ENCODE results near the gene SLC18A3.
A peak's percentile ranks its signal among the peaks of the same experiment; 100 is the strongest.

The SLC18A3 gene

GRCh38 chr10:49612513-49613164, 2.5 kb downstream of the SLC18A3 start:
- peak; percentile 46 for DNase-seq

GRCh38 chr10:49613165-49613881, 3.2 kb downstream of the SLC18A3 start:
- no peak for DNase-seq

DNA sequence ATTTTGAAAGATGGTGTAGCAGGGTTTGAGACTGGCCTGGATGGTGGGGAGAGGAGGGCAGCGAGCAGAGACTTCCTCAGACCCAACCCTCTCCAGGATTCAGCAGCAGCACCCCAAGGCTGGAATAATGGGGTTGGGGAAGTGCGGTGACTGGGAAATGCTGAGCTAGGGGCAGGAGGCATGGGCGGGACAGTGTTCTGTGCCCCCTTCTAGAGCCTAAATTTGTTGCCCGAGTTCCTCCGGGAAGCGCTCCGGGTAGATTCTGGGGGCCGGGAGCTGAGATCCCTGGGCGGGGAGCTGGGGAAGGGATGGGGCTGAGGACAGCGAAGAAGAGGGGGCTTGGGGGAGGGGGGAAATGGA, 3.8 kb downstream of the SLC18A3 start, which contains the start of gene CHAT:
Gene CHAT (plus strand): TSS at position 156 of the 360 bp plus-strand sequence. CDS start 153 bp downstream, at position 309.
- no peak for DNase-seq

GRCh38 chr10:49614242-49615198, 4.4 kb downstream of the SLC18A3 start:
- DNase-seq, result no peak

GRCh38 chr10:49615213-49615612, 5.1 kb downstream of the SLC18A3 start:
- no peak for DNase-seq

- DNase-seq, result no peak
Measured at GRCh38 chr10:49615721-49616120, 5.6 kb downstream of the SLC18A3 start.

DNA sequence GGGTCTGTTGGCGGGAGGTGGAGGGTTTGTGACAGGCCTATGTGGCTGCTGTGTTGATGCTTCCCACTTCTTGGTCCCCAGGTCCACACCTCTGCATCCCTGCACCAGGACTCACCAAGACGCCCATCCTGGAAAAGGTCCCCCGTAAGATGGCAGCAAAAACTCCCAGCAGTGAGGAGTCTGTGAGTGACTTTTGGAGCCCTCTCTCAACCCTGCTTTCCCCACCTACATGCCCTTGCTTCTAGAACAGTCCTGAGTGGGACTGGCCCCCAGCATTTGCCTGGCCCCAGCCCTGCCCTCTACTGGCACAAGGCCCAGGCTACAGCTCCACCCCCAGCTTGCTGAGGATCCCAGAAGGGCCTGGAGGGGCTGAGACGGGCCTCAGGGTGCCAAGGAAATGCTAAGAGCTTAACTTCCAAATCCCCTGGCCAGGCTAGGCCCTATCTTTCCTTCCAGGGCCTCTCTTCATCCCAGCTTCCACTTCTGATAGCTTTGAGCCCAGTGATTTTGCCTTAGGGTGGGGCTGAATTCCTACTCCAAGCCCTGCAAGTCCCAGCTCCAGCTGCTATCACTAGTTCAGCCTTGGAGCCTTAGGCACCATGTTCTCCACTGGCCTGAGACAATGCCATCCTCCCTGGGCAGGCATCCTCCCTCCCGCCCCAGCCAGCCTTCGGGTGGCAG, 6.5 kb downstream of the SLC18A3 start:
- no peak for DNase-seq

DNA sequence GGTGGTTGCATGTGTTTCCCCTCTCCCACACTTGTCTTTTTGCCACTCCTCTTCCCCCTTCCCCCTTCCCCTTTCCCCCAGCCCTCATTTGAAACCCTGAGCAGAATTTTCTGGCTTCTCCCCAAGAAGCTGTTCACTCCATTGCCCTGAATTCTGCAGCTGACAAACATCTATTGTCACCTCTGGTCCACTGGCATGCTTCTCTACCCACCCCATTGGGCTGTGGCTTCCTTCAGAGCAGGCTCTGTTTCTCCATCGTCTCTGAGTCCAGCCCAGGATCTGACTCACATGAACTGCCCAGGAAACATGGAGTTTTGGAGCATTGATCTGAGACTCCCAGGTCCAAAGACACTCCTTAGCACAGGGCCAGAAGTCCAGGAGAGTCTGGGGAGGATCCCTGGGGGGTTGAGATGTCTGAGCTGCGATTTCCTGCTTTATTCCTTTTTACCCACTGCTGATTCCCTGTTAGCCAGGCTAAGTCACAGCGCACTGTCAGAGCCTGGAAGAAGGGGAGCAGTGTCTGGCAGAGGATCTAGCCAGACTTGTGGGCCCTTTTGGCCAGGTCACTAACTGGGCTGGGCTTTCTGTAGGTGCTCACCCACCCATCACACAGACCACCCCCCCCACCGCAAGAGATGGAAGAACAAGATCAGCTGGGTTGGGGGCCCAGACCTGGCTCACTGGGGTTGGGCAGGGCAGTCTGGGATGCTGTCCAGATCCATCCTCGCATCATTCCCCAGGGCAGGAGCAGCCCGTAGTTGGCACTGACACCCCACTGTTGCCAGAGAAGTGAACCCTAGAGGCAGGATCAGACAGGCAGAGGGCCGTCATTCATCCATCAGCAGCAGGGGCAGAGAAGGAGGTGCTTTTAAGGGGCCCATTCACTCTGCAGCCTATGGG, 7.3 kb downstream of the SLC18A3 start:
- DNase-seq, result no peak

DNA sequence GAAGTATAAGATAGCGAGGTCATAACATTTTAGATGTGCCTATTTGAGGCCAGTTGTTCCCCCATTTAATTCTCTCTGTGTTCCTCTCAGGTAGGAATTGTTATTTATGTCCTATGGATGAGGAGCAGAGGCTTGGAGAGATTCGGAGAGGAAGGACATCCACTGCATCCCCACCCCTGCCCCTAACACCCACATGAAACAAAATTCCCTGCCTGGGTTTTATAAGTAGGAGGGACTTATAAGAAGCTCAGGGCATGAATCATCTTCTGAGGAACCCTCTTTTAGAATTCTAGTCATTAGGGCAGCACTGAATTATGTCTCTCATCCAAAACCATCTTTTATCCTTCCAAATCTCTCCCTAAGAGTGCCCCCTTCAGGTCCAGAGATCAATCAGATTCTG, 8.7 kb downstream of the SLC18A3 start:
- no peak for DNase-seq

DNA sequence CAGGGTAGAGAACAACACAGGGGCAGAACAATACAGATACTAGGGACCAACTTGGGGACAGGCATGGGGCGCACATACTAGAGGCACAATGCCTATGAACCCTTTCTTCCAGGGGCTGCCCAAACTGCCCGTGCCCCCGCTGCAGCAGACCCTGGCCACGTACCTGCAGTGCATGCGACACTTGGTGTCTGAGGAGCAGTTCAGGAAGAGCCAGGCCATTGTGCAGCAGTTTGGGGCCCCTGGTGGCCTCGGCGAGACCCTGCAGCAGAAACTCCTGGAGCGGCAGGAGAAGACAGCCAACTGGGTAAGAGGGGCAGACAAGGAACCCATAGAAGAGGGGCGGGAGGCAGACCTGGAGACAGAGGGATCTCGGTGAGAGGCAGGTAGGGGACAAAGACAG, 9.5 kb downstream of the SLC18A3 start:
- no peak for DNase-seq

DNA sequence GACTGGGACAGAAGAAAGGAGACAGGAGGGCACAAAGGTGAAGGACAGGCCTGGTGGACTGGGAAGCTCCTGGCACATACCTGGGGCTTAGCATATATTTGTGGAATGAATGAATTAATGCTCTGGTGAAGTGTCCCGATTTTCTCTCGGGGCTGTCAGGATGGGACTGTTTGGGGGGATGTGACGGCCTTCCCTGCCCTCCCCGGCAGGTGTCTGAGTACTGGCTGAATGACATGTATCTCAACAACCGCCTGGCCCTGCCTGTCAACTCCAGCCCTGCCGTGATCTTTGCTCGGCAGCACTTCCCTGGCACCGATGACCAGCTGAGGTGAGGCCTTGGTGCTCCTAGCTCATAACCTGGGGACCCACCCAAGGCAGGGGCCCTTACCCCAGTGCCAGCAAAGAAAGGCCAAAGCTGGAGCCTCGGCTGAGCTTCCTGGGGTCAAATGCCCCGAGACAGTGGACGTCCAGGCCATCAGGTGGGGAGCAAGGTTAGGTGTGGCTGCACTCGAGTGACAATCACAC, 10.2 kb downstream of the SLC18A3 start:
- no peak for DNase-seq

- no peak for DNase-seq
Measured at GRCh38 chr10:49620841-49621378, 10.8 kb downstream of the SLC18A3 start.

DNA sequence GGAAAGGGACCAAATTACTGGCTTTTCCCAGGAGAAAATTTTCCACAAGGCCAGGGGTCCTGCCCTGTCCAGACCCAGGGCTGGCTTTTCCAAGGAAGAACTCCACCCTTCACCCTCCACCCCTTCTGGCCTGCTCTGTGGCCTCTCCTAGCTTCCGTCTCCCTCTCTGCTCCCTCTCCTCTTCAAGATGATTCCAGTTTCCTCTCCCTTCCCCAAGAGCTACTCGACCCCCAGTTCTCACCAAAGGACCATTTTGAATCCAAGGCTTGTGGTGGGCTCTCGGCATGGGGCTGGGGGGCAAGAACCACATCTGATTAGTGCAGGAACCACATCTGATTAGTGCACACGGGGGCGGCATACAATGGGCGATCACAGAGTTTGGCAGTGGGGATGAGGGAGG, 11.5 kb downstream of the SLC18A3 start:
- no peak for DNase-seq

DNA sequence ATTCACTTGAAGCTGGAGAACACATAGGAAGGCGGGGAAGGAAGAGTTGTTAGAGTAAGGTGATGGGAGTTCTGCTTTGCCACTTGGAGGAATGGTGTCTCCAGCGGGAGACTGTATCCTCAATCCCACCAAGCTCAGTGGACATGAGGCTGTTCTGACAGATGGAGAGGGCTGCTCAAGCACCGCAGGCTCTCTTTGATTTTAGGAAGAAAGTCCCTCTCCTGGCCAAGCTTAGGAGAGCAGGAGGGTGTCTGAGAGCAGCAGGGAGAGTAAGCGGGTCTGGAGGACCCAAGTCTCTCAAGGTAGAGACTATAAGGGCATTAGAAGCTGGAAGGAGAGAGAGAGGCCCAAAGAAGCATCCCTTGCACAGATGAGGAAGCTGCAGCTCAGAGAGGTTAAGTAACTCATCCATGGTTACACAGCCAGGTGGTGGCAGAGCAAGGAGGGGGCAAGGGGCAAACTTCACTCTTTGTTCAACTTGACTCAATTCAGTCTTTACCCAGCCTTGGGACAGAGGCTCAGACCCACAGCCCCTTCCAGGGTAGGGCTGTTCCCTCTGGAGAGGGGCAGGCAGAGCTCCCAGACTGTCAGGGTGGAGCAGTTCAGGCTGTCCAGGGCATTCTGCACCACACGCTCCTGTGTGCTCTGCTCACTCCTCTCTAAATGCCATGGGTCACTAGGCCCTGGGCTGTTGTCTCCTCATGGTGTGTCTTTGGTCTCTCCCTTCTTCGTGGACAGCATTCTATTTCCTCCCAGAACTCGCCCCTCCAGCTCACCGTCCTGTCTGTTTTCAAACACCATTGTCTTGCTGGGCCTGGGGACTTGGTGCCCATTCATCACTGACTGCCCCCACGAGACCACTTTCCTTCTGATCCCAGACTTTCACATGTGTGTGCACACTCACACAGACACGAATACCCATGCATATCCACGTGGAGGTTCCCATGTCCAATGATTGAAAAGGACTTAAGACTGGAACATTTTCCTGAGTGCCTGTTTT, 12.6 kb downstream of the SLC18A3 start:
- no peak for DNase-seq

DNA sequence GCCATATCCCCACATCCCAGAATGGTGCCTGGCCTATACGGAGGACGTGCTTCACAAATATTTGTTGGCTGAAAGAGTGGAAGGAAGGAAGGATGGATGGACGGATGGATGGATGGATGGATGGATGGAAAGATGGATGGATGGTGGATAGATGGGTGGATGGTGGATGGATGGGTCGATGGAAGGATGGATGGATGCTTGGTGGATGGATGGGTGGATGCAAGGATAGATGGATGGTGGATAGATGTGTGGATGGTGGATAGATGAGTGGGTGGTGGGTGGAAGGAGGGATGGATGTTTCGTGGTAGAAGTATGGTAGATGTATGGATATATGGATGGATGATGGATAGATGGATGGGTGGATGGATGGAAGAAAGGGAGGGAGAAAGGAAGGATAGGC, 14.5 kb downstream of the SLC18A3 start:
- DNase-seq, result no peak

GRCh38 chr10:49625411-49625810, 15.3 kb downstream of the SLC18A3 start:
- DNase-seq, result no peak

DNA sequence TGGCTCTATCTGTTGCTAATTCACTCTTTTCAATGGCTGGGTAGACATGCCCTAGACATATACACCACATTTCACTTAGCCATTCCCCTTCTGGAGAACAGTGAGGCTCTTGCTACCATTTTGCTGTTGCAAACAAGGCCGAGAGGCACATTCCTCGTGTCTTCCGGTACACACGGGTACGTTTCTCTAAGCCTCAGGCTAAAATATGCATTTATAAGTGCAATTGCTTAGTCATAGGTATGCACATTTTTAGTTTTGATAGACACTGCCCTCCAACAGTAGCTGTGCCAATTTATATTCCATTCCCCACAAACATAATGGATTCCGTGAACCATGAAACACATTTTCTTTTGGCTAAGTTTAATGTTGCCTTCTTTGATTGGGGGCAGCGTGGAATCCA, 16.9 kb downstream of the SLC18A3 start:
- DNase-seq, result no peak

DNA sequence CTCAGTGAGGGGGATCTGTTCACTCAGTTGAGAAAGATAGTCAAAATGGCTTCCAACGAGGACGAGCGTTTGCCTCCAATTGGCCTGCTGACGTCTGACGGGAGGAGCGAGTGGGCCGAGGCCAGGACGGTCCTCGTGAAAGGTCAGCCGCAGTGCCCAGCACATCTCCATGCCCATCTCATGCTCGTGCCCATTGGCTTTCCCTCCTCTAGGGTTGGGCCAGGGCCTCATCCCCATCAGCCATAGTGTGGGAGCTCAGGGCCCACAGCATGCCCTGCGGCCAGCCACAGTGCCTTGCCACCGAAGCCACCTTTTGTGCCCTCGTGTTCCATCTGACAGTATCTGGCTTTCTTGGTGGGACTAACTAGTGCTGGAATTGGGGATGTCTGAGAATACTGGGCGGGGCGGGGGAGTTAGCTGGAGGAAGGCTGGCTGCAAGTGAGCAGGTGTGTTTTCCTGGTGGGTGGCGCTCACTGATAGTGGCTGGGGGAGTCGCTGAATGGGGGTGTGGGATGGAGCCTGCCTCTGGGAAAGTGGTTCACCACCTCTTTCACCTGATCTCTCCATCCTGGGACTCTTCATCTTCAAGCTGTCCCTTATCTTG, 17.6 kb downstream of the SLC18A3 start:
- DNase-seq, result no peak

DNA sequence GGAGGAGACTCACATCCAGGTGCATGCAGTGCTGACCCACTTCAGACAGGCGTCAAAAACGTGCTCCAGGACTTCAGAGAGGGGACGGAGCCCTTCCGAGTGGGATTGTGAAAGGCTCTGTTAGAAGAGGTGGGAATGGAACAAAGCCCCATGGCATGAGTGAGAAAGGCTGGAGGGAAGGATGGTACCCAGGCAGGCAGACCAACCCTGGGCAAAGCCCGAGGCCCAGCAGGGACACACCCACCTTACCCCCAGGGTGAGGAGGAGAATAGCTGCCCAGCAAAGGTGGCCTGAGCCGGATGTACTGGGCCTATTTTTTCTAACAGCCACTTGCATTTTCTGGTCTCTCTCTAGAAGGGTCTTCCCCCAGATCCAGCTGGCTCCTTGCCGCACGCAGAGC, 18.5 kb downstream of the SLC18A3 start:
- DNase-seq, result no peak
